Measurements from ENCODE around the gene POLR2L. TPM values are rescaled to one million over a fixed set of nuclear protein-coding genes. Genes with fewer than 3 reads are reported as not detected.

Gene POLR2L
- total RNA-seq, 1 donor from 2014 or later = 114 TPM

DNA sequence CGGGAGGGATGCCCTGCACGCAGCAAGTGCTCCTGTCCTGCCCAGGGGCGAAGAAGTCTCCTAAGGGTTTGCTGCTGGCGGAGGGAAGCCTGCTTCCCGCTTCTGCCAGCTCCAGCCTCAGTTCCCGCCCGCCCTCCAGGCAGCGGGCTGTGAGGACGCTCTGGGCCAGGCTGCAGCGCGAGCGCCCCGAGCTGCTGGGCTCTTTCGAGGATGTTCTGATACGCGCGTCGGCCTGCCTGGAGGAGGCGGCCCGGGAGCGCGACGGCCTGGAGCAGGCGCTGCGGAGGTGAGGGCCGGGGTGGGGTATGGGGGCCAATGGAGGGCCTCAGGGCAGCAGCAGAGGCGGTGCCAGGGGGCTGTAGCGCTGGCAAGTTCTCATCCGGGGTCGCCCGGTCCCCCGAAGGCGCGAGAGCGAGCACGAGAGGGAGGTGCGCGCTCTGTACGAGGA, 12.5 kb downstream of the POLR2L start:
- Mint-ChIP-seq H3K4me3 (no peak overlapping the region), H3K36me3 (ENCODE audit: low read depth) (peaks cover 2% of the 10 kb centered on the region)
- intact Hi-C loops (cut with micrococcal nuclease) = loop anchor here (2.0 kb wide), 1 partner anchor 19 kb away; no protein-coding TSS in a partner anchor

DNA sequence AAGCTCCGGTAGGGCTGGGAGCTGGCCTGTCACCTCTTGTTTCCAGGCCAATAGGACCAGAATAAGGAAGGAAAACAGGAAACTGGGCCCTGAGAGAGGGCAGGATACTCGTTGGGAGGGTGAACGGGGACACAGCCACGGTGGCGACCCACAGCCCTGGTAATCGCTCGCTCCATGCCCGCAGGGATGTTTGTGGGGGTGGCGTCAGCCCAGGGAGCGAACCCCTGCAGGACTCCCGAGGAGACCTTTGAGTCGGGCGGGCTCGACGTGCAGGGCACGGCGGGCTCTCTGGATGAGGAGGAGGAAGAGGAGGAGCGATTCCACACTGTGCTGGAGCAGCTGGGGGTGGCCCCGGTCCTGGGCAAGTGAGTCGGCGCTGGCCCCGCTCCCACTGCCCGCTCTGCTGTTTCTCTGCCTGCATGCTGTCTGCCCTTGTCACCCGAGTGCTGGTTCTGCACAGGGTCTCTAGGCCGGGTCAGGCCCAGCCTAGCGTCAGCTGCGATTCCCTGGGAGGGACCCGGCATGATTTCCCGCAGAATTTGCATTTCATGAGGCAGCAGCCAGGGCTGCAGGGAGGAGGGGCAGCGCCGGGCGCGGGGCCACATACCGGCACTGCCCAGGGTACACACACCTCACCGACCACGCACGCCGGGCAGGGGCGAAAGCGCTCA, 13.0 kb downstream of the POLR2L start:
- H3K4me3 Mint-ChIP-seq = peak overlapping the region; percentile 15
- H3K4me1 Mint-ChIP-seq (ENCODE audit: low read depth) = peaks cover 6% of the 10 kb centered on the region
- no peaks in the 10 kb centered on the region for H3K9me3 Mint-ChIP-seq
- H3K27ac Mint-ChIP-seq = no peak overlapping the region
- DNase-seq (ENCODE audit: low spot score) = no peak
- H3K36me3 Mint-ChIP-seq (ENCODE audit: low read depth) = peaks cover 4% of the 10 kb centered on the region
- H3K27me3 Mint-ChIP-seq (ENCODE audit: insufficient read depth) = peaks cover 37% of the 10 kb centered on the region
- intact Hi-C loops (cut with micrococcal nuclease) = no loop called here

More for the DNA sequence above, 12.5 kb downstream of the POLR2L start:
- DNase-seq (ENCODE audit: low spot score) = no peak
- H3K27me3 Mint-ChIP-seq (ENCODE audit: insufficient read depth) = peaks cover 37% of the 10 kb centered on the region
- H3K27ac Mint-ChIP-seq = no peak overlapping the region
- peaks cover 6% of the 10 kb centered on the region for H3K4me1 Mint-ChIP-seq (ENCODE audit: low read depth)
- no peaks in the 10 kb centered on the region for H3K9me3 Mint-ChIP-seq

DNA sequence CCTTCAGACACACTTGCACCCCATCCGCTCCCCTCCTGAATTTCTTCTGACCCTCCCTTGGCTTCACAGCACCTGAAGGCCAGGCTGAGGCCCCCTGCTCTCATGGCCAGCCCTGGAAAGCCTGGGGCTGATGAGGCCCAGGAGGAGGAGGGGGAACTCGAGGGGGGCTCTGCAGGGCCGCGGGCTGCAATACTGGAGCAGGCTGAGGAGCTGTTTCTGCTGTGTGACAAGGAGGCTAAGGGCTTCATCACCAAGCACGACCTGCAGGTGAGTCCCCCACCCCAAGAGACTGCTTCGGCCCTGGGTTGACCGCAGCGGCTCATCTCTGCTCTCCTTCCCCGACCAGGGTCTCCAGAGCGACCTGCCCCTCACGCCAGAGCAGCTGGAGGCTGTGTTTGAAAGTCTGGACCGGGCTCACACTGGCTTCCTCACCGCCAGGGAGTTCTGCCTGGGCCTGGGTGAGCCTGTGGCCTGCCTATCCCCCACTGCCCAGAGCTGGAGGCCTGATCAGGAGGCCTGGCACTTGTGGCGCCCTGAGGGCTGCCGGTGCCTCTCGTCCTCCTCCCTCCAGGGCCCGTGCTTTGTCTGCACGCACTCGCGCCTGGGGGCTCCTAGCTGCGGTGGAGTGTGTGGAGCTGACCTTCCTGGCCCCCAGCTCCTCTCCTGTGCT, 13.7 kb downstream of the POLR2L start:
- Mint-ChIP-seq H3K36me3 (ENCODE audit: low read depth) (peaks cover 2% of the 10 kb centered on the region), H3K9me3 (no peaks in the 10 kb centered on the region), H3K27me3 (ENCODE audit: insufficient read depth) (peaks cover 37% of the 10 kb centered on the region), H3K27ac (no peak overlapping the region), H3K4me3 (peak overlapping the region; percentile 77), H3K4me1 (ENCODE audit: low read depth) (peaks cover 6% of the 10 kb centered on the region)
- intact Hi-C loops (cut with micrococcal nuclease) = no loop called here
- no peak for DNase-seq (ENCODE audit: low spot score)

DNA sequence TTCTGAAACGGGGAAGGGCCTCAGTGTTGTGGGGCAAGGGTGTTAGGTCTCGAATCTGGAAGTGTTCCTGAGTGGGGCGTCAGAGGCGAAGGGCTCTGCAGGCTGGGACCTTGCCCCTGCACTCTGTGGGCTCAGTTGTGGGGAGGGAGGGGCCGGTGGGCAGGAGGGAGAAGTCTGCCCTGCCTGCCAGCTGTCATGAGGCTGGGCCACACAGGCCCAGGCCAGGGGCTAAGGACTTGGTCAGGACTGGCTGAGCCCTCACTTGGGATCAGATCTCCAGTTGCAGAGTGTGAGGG, 14.5 kb downstream of the POLR2L start, which contains the start of gene CRACR2B:
TSS of gene CRACR2B (plus strand) at position 23 of the 296 bp plus-strand sequence. CDS start 689 bp downstream, outside the sequence.
- Mint-ChIP-seq H3K36me3 (ENCODE audit: low read depth) (peaks cover 2% of the 10 kb centered on the region), H3K27ac (peak within 1 kb of the TSS; percentile 5), H3K27me3 (ENCODE audit: insufficient read depth) (peaks cover 37% of the 10 kb centered on the region), H3K4me3 (peak within 1 kb of the TSS; percentile 77), H3K4me1 (ENCODE audit: low read depth) (peaks cover 6% of the 10 kb centered on the region), H3K9me3 (no peaks in the 10 kb centered on the region)
- intact Hi-C loops (cut with micrococcal nuclease) = loop anchor here (1.0 kb wide), 1 partner anchor 9 kb away; no protein-coding TSS in a partner anchor
- no peak for DNase-seq (ENCODE audit: low spot score)

DNA sequence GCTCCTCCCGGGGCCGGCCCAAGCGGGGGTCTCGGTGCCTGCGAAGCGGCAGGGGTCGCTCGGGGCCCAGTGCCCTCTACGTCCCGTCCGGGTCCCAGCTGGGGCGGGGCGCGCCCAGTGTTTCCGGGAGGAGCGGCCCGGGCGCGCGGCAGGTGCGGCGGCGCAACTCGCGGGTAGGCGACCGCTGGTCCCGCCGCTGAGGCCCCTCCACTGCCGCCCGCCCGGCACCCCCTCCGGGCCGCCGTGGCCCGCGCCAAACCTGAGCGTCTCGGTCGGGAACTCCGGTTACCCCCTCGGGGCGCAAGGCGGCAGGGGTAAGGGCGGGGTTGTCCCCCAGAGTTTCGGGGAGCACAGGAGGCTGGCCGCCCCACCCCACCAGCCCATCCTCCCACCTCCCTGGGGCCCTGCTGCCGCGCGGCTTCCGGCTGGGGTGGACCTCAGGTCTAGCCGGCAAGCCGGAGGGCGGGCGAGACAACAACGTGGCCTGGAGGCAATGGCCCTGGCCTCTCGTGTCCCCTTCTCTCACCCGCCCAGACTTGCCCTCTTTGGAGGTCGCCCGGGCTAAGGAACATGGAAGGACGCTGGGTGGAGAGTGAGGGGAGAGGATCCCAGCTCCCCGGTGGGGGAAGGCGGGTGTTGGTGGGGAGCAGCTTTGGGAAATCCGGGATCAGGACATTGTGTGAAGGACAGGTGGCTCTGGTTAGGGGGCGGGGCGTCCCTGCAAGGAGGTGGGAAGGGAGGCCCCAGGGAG, 15.0 kb downstream of the POLR2L start:
- no peak for DNase-seq (ENCODE audit: low spot score)
- Mint-ChIP-seq H3K27ac (peak overlapping the region; percentile 5), H3K36me3 (ENCODE audit: low read depth) (peaks cover 2% of the 10 kb centered on the region), H3K4me3 (peak overlapping the region; percentile 77), H3K4me1 (ENCODE audit: low read depth) (peaks cover 6% of the 10 kb centered on the region), H3K9me3 (no peaks in the 10 kb centered on the region), H3K27me3 (ENCODE audit: insufficient read depth) (peaks cover 36% of the 10 kb centered on the region)
- intact Hi-C loops (cut with micrococcal nuclease) = loop anchor here (1.0 kb wide), 1 partner anchor 8 kb away; no protein-coding TSS in a partner anchor

DNA sequence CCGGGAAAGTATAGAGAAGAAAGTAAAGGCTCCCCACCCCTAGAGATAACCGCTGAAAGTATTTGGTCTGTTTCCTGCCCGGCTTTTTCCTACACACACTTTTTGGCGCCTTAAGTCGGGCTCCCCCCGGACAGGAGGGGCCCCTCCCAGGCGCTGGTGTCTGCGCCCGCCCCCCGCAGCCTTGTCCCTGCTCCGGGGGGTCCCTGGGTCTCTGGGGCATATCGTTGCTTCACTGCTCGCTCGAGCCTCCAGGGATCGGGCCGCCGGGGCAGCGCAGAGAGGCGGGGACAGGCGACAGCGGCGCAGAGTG, 15.5 kb downstream of the POLR2L start:
- intact Hi-C loops (cut with micrococcal nuclease) = loop anchor here (1.0 kb wide), 1 partner anchor 7 kb away; no protein-coding TSS in a partner anchor
- Mint-ChIP-seq H3K27me3 (ENCODE audit: insufficient read depth) (peaks cover 34% of the 10 kb centered on the region), H3K4me1 (ENCODE audit: low read depth) (peaks cover 6% of the 10 kb centered on the region), H3K36me3 (ENCODE audit: low read depth) (peaks cover 2% of the 10 kb centered on the region), H3K27ac (no peak overlapping the region), H3K4me3 (peak overlapping the region; percentile 81), H3K9me3 (no peaks in the 10 kb centered on the region)
- no peak for DNase-seq (ENCODE audit: low spot score)

DNA sequence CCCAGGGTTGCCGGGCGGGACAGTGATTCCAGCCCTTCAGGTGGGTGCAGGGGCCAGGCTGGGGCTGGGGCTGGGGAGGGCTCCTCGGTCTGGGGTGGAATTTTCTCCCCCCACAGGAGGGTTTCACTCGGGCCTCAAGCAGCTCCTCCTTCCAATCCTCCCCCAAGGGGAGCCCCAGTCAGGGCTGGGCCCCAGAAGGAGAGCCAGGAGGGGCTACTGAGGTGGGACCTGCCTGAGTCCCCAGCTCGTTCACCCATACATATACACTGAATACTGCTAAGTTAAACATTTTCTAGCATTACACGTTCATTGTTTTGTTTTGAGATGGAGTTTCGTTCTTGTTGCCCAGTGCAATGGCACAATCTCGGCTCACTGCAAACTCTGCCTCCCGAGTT, 16.1 kb downstream of the POLR2L start:
- H3K27me3 Mint-ChIP-seq (ENCODE audit: insufficient read depth) = peaks cover 31% of the 10 kb centered on the region
- H3K27ac Mint-ChIP-seq = no peak overlapping the region
- H3K9me3 Mint-ChIP-seq = no peaks in the 10 kb centered on the region
- DNase-seq (ENCODE audit: low spot score) = no peak
- peaks cover 6% of the 10 kb centered on the region for H3K4me1 Mint-ChIP-seq (ENCODE audit: low read depth)
- peak overlapping the region; percentile 81 for H3K4me3 Mint-ChIP-seq
- H3K36me3 Mint-ChIP-seq (ENCODE audit: low read depth) = peaks cover 2% of the 10 kb centered on the region
- intact Hi-C loops (cut with micrococcal nuclease) = no loop called here

DNA sequence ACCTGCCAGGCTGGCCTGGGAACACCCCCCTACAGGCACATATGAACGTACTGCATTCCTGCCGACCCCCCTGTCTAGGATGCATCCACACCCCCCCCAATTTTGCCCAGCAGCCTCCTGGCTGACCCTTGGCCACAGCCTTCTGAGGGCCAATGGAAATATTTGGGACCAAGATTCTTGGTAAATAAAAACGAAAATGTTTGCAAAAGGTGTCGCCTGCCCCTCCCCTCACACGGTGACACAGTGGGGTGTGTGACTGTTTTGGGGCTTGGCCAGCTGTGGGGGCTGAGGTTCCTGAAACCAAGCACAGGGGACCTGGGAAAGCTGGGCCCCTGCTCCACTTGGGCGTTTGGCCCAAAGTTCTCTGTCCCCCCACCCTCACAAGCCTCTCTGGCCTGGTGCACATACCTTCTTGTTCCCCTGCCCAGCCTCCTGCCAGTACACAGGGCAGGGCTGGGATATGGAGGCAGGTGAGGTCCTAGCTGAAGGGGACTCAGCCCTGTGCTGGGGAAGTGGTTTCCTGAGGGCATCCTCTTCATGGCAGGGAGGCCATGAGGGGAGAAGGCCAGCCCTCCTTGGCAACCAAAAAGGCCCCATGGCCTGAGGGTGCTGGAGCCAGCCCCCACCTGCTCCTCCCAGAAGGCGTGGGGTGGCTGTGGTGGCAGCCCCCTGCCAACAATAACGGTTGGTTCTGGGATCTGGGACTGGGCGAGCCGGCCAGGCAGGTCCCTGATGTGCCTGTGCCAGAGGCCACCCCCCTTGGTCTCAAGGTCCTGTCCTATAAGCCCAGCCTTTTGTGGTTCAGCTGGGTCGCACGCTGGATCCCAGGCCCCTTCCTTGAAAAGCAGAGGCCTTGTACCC, 16.7 kb downstream of the POLR2L start:
- no peak overlapping the region for H3K4me3 Mint-ChIP-seq
- intact Hi-C loops (cut with micrococcal nuclease) = no loop called here
- peaks cover 2% of the 10 kb centered on the region for H3K36me3 Mint-ChIP-seq (ENCODE audit: low read depth)
- H3K27me3 Mint-ChIP-seq (ENCODE audit: insufficient read depth) = peaks cover 29% of the 10 kb centered on the region
- DNase-seq (ENCODE audit: low spot score) = no peak
- peaks cover 6% of the 10 kb centered on the region for H3K4me1 Mint-ChIP-seq (ENCODE audit: low read depth)
- H3K9me3 Mint-ChIP-seq = no peaks in the 10 kb centered on the region
- H3K27ac Mint-ChIP-seq = no peak overlapping the region

DNA sequence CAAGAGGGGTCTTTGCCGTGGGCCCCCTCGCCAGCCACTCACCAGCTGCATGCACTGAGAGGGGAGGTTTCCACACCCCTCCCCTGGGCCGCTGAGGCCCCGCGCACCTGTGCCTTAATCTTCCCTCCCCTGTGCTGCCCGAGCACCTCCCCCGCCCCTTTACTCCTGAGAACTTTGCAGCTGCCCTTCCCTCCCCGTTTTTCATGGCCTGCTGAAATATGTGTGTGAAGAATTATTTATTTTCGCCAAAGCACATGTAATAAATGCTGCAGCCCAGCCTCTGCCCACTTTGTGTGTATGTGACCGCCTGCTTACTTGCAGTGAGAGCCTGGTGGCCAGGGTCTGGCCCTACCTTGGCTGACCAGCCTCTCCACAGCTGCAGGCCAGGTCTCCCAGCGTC, 17.4 kb downstream of the POLR2L start:
- no peak overlapping the region for H3K27ac Mint-ChIP-seq
- H3K9me3 Mint-ChIP-seq = no peaks in the 10 kb centered on the region
- intact Hi-C loops (cut with micrococcal nuclease) = no loop called here
- no peak overlapping the region for H3K4me3 Mint-ChIP-seq
- H3K4me1 Mint-ChIP-seq (ENCODE audit: low read depth) = peaks cover 6% of the 10 kb centered on the region
- peaks cover 2% of the 10 kb centered on the region for H3K36me3 Mint-ChIP-seq (ENCODE audit: low read depth)
- no peak for DNase-seq (ENCODE audit: low spot score)
- peaks cover 26% of the 10 kb centered on the region for H3K27me3 Mint-ChIP-seq (ENCODE audit: insufficient read depth)

DNA sequence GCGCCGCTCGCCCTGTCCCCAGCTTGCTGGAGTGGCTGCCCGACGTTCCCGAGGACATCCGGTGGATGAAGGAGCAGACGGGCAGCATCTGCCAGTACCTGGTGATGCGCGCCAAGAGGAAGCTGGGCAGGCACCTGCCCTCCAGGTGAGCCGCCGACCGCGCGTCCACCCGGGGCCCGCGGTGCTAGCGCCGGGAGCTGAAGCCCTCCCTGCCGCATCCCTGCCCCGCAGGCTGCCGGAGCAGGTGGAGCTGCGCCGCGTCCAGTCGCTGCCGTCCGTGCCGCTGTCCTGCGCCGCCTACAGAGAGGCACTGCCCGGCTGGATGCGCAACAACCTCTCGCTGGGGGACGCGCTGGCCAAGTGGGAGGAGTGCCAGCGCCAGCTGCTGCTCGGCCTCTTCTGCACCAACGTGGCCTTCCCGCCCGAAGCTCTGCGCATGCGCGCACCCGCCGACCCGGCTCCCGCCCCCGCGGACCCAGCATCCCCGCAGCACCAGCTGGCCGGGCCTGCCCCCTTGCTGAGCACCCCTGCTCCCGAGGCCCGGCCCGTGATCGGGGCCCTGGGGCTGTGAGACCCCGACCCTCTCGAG, 17.9 kb downstream of the POLR2L start:
- intact Hi-C loops (cut with micrococcal nuclease) = no loop called here
- no peak overlapping the region for H3K4me3 Mint-ChIP-seq
- no peak overlapping the region for H3K27ac Mint-ChIP-seq
- DNase-seq (ENCODE audit: low spot score) = no peak
- no peaks in the 10 kb centered on the region for H3K9me3 Mint-ChIP-seq
- H3K4me1 Mint-ChIP-seq (ENCODE audit: low read depth) = peaks cover 6% of the 10 kb centered on the region
- peaks cover 20% of the 10 kb centered on the region for H3K27me3 Mint-ChIP-seq (ENCODE audit: insufficient read depth)
- H3K36me3 Mint-ChIP-seq (ENCODE audit: low read depth) = peaks cover 2% of the 10 kb centered on the region

DNA sequence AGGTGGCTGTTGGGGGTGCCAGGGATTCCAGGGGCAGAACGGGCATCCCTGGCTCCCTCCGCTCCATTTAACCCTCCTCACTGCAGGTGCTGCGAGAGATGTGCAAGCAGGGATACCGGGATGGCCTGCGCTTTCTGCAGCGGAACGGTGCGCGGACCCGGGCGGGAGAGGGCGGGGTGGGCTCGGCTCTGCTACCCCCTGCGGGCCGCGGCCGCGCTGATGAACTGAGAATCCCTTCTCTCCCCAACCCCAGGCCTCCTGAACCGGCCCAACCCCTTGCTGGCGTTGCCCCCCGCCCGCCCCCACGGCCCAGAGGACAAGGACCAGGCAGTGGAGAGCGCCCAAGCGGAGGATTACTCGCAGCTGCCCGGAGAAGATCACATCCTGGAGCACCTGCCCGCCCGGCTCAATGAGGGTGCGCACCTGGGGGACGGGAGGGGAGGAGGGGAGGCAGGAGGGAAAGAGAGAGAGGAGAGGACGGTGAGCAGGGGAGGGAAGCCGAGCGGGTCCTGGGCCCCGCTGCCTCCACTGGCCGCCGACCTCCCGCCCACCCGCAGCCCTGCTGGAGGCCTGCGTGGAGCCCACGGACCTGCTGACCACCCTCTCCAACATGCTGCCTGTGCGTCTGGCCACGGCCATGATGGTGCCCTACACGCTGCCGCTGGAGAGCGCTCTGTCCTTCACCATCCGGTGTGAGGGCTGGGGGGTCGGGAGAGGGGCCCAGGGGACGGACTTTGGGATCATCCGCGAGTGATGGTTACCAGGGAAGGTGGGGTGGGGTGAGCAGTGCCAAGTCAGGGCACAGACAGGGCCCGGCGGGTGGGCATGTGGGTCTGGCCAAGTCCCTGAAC, 18.7 kb downstream of the POLR2L start:
- Mint-ChIP-seq H3K4me3 (no peak overlapping the region), H3K27ac (no peak overlapping the region), H3K27me3 (ENCODE audit: insufficient read depth) (peaks cover 13% of the 10 kb centered on the region), H3K36me3 (ENCODE audit: low read depth) (peaks cover 2% of the 10 kb centered on the region), H3K9me3 (no peaks in the 10 kb centered on the region), H3K4me1 (ENCODE audit: low read depth) (peaks cover 6% of the 10 kb centered on the region)
- intact Hi-C loops (cut with micrococcal nuclease) = no loop called here
- DNase-seq (ENCODE audit: low spot score) = no peak
